ENCODE measurements around the gene TNFRSF4. TPM values are rescaled to one million over a fixed set of nuclear protein-coding genes. Genes with fewer than 3 reads are reported as not detected.

The TNFRSF4 gene
- 8.5 and 8.7 TPM in 2 replicates for total RNA-seq (2013; cell fraction: nucleolus; rRNA removed)
- total RNA-seq (2014; rRNA removed) (6.2 and 6.9 TPM in 2 replicates), total RNA-seq (2014; rRNA removed; fragmentation: Illumina TruSeq; extraction: Trizol) (0.51 and 0.67 TPM in 2 replicates), total RNA-seq (2021) (6.1 and 6.5 TPM in 2 replicates), polyA plus RNA-seq (2011; rRNA removed) (0.33 TPM in 1 of 2 replicates, not detected in the other), polyA plus RNA-seq (2014; fragmentation: Illumina TruSeq; extraction: Trizol) (0.24 TPM in 1 of 2 replicates, not detected in the other), polyA plus RNA-seq (2014; fragmentation: Nextera tagmentation; extraction: Ambion mirVana) (under 1 TPM in 1 of 2 experiments, not detected in 1; 0.05 TPM), polyA plus RNA-seq (2014; rRNA removed) (6.5 and 7.3 TPM in 2 replicates), polyA plus RNA-seq (2016; fragmentation: Nextera tagmentation; extraction: Ambion mirVana) (1 to 10 TPM; 2.5 to 2.8 TPM), polyA minus RNA-seq (2011; rRNA and poly(A)+ RNA removed) (not detected in 2 replicates), Bru-seq, nascent RNA (percentile 50 among the genes with signal in this experiment), BruChase-seq, experiment 1, labeled RNA remaining after a 6-hour chase (percentile 48 among the genes with signal in this experiment), BruChase-seq, experiment 2, labeled RNA remaining after a 2-hour chase (percentile 45 among the genes with signal in this experiment)
- polyA plus RNA-seq (2011; ENCODE audit: low read depth) = 0.39 TPM
- 0.37 and 0.75 TPM in 2 replicates for polyA plus RNA-seq (2011; cell fraction: cytosol; rRNA removed)
- 1.3 and 1.6 TPM in 2 replicates for polyA plus RNA-seq (2011; cell fraction: nucleus; rRNA removed)
- polyA plus RNA-seq (2012) = 3.1 and 3.3 TPM in 2 replicates
- not detected in 2 replicates for polyA minus RNA-seq (2011; cell fraction: cytosol; rRNA and poly(A)+ RNA removed)
- 0.24 and 0.67 TPM in 2 replicates for polyA minus RNA-seq (2011; cell fraction: nucleus; rRNA and poly(A)+ RNA removed)
- long read RNA-seq, experiment 1, transcript TNFRSF4-201 (7 exons, 1,068 nt) = major isoform, 8 of 12 reads
- long read RNA-seq, experiment 1, partial matches to known transcripts = 2 of 12 reads
- long read RNA-seq, experiment 1, other reads (novel, unspliced or antisense) = 2 of 12 reads
- long read RNA-seq, experiment 2 = 0 reads

DNA sequence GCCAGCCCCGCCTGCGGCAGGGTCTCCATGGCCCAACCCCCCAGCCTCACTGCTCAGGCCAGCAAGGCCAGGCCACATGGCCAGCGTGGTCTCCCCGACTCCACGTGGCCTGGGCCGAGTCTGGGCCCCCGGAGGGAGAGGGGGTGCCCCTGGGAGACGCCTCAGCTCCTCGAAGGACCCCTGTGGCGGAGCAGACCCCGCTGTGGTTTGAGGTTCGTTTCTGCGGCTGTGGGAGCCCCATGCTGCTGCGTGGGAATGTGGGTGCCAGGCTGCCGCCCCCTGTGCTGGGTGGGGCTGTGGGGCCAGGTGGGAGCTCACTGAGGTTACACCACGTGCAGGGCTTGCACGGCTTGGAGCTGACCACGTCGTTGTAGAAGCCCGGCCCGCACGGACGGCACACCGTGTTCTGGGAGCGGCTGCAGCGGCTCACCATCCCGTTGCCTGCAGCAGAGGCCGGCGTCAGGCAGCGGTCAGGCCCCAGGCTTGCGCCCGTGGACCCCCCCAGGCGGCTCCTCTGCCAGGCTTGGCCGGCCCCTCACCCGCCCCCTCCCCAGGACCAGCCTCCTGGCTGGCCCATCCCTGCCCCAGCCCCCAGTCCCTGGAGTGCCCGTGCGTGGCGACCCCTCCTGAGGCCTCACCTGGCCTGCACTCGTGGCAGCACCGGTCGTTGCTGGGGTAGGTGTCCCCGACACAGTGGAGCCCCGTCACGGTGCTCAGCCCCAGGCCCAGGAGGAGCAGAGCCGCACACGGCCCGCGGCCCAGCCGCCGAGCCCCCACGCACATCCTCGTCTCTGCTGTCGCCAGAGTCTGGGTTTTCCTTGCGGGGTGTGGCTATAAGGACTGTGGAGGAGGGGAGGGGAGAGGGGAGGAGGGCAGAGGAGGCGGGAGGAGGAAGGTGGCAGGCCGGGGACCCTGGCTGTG lies at the start of gene TNFRSF4:
TSS of gene TNFRSF4 (minus strand) at position 809 of the 921 bp plus-strand sequence. CDS start at position 783, 26 bp downstream.
- DNase-seq (ENCODE audit: low read depth, low spot score) = no peak
- CTCF ChIA-PET = interaction anchor here (1.9 to 2.2 kb wide), 2 partner anchors 17 to 91 kb away, joined by 6 to 8 read pairs; no protein-coding TSS in a partner anchor
- Histone ChIP-seq H4K20me1 (ENCODE audit: control insufficient read depth, insufficient read depth) (no peaks in the 10 kb centered on the region), H3K9me3 (replicated peaks; ENCODE audit: control insufficient read depth, insufficient read depth, low read length) (no peaks in the 10 kb centered on the region; the same call in 2 of the 3 replicates), H3K27ac (ENCODE audit: control insufficient read depth, insufficient read depth) (peak within 1 kb of the TSS; percentile 42), H3K27me3 (replicated peaks in 1 of 2; ENCODE audit: control insufficient read depth in 2 of 2, insufficient read depth in 2 of 2, low read length in 1 of 2) (no peaks in the 10 kb centered on the region), H3K9ac (ENCODE audit: control insufficient read depth, insufficient read depth, low read length) (no peak within 1 kb of the TSS), H3K4me1 (ENCODE audit: control insufficient read depth, insufficient read depth, low read length) (peaks cover 34% of the 10 kb centered on the region), H3K4me2 (ENCODE audit: control insufficient read depth, insufficient read depth) (peak within 1 kb of the TSS; percentile 62), H2AFZ (ENCODE audit: control insufficient read depth, low read depth, low read length) (peak within 1 kb of the TSS; percentile 39; the same call in 1 of the 2 replicates), H3K79me2 (ENCODE audit: control insufficient read depth, insufficient read depth, low read length) (no peaks in the 10 kb centered on the region), H3K36me3 (ENCODE audit: control insufficient read depth in 2 of 2, insufficient read depth in 2 of 2, low read length in 1 of 2) (peaks cover 0 to 16% of the 10 kb centered on the region in 2 experiments; a peak in 3 of 4 replicates), H3K4me3 (peak within 1 kb of the TSS; percentile 27; the same call in 1 of the 2 replicates)
- RAD21 ChIA-PET (ENCODE audit: unreplicated experiment) = interaction anchor here (0.6 to 2.5 kb wide), 5 partner anchors 18 to 207 kb away, joined by 3 to 10 read pairs (median 9); no protein-coding TSS in a partner anchor
- in situ Hi-C loops (cut with MboI) (no loop called here), intact Hi-C loops (cut with micrococcal nuclease; ENCODE audit: unreplicated experiment) (no loop called here)
- 11% methylated on average over 46 of the region's 56 CpGs for WGBS (ENCODE audit: insufficient coverage, insufficient replicate concordance, low lambda C conversion rate, missing lambda C conversion rate)
- ATAC-seq = peak; percentile 20
- BruUV-seq (replicated peaks) = no TSS peak
- SMC1A ChIA-PET (ENCODE audit: uncharacterized antibody, unreplicated experiment) = interaction anchor here (0.6 to 1.4 kb wide), 2 partner anchors 25 to 91 kb away, joined by 3 read pairs; no protein-coding TSS in a partner anchor
- POLR2A ChIA-PET = interaction anchor here (0.8 to 2.2 kb wide), 2 partner anchors 17 to 42 kb away, joined by 3 to 7 read pairs; no protein-coding TSS in a partner anchor
- no peak for FAIRE-seq
- TF ChIP-seq, protein P1, sequence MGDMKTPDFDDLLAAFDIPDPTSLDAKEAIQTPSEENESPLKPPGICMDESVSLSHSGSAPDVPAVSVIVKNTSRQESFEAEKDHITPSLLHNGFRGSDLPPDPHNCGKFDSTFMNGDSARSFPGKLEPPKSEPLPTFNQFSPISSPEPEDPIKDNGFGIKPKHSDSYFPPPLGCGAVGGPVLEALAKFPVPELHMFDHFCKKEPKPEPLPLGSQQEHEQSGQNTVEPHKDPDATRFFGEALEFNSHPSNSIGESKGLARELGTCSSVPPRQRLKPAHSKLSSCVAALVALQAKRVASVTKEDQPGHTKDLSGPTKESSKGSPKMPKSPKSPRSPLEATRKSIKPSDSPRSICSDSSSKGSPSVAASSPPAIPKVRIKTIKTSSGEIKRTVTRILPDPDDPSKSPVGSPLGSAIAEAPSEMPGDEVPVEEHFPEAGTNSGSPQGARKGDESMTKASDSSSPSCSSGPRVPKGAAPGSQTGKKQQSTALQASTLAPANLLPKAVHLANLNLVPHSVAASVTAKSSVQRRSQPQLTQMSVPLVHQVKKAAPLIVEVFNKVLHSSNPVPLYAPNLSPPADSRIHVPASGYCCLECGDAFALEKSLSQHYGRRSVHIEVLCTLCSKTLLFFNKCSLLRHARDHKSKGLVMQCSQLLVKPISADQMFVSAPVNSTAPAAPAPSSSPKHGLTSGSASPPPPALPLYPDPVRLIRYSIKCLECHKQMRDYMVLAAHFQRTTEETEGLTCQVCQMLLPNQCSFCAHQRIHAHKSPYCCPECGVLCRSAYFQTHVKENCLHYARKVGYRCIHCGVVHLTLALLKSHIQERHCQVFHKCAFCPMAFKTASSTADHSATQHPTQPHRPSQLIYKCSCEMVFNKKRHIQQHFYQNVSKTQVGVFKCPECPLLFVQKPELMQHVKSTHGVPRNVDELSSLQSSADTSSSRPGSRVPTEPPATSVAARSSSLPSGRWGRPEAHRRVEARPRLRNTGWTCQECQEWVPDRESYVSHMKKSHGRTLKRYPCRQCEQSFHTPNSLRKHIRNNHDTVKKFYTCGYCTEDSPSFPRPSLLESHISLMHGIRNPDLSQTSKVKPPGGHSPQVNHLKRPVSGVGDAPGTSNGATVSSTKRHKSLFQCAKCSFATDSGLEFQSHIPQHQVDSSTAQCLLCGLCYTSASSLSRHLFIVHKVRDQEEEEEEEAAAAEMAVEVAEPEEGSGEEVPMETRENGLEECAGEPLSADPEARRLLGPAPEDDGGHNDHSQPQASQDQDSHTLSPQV (IDR thresholded peaks at IDR 0.05) = no peak
- no peak for TF ChIP-seq POLR2AphosphoS5 (IDR thresholded peaks at IDR 0.05; ENCODE audit: low read length)
- TF ChIP-seq SMARCA5 (IDR thresholded peaks at IDR 0.05) = no peak
- TF ChIP-seq DPF2 (IDR thresholded peaks at IDR 0.05) = 0 out of 2 replicates have a peak, but pooled peaks have one; percentile 5
- no peak for TF ChIP-seq ATF7 (IDR thresholded peaks at IDR 0.05; ENCODE audit: low read depth)
- TF ChIP-seq, protein P2, sequence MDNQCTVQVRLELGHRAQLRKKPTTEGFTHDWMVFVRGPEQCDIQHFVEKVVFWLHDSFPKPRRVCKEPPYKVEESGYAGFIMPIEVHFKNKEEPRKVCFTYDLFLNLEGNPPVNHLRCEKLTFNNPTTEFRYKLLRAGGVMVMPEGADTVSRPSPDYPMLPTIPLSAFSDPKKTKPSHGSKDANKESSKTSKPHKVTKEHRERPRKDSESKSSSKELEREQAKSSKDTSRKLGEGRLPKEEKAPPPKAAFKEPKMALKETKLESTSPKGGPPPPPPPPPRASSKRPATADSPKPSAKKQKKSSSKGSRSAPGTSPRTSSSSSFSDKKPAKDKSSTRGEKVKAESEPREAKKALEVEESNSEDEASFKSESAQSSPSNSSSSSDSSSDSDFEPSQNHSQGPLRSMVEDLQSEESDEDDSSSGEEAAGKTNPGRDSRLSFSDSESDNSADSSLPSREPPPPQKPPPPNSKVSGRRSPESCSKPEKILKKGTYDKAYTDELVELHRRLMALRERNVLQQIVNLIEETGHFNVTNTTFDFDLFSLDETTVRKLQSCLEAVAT (IDR thresholded peaks at IDR 0.05) = no peak
- no peak for TF ChIP-seq ZNF24 (IDR thresholded peaks at IDR 0.05)
- no peak for TF ChIP-seq MEF2A (IDR thresholded peaks at IDR 0.05; ENCODE audit: insufficient read depth, low read depth, low read length)
- TF ChIP-seq BMI1 (IDR thresholded peaks at IDR 0.05; ENCODE audit: borderline replicate concordance) = no peak
- no peak for TF ChIP-seq SREBF2 (IDR thresholded peaks at IDR 0.05; ENCODE audit: low read length)
- TF ChIP-seq, protein P3, sequence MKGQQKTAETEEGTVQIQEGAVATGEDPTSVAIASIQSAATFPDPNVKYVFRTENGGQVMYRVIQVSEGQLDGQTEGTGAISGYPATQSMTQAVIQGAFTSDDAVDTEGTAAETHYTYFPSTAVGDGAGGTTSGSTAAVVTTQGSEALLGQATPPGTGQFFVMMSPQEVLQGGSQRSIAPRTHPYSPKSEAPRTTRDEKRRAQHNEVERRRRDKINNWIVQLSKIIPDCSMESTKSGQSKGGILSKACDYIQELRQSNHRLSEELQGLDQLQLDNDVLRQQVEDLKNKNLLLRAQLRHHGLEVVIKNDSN (IDR thresholded peaks at IDR 0.05; ENCODE audit: borderline replicate concordance, extremely low read length, insufficient read depth, low read depth, low read length) = peak; percentile 14
- no peak for TF ChIP-seq NR2C1 (IDR thresholded peaks at IDR 0.05)
